SK-N-MC (cell line): ENCODE results near the gene MGMT.

ENCODE experiments used
- DNase-seq: peaks from one replicate; pipeline ENCODE4 v3.0.0-alpha.2; 2011; ENCODE audit warnings: low read depth, low spot score
- H3K27ac ChIP-seq: fragments of 200-600 bp; sonication (generic); 2 replicates; pipeline ENCODE4 v1.5.1; 2016; ENCODE audit warnings: mixed run types
- H3K36me3 ChIP-seq: fragments of 200-600 bp; sonication (generic); 2 replicates; pipeline ENCODE4 v1.6.1; 2017; ENCODE audit warnings: antibody characterized with exemption, low read length, mixed read lengths; ENCODE audit not compliant: insufficient read depth
- H3K4me3 ChIP-seq: fragments of 200-600 bp; sonication (generic); 2 replicates; pipeline ENCODE4 v1.5.1; 2016
- H3K9ac ChIP-seq: fragments of 200-600 bp; sonication (generic); 2 replicates; pipeline ENCODE4 v1.8.0; 2017; ENCODE audit warnings: mixed run types, mixed read lengths; ENCODE audit not compliant: insufficient read length
- H3K9me3 ChIP-seq: fragments of 200-600 bp; sonication (generic); 2 replicates; pipeline ENCODE4 v1.6.1; 2017; ENCODE audit warnings: low read depth, mild to moderate bottlenecking, antibody characterized with exemption, low read length, moderate library complexity, mixed read lengths
- EZH2 ChIP-seq: fragments of 200-600 bp; sonication (generic); IDR thresholded peaks from one replicate; pipeline ENCODE4 v1.6.1; 2017; ENCODE audit warnings: antibody characterized with exemption
- FOXP2 ChIP-seq: optimal IDR thresholded peaks from 2 replicates; pipeline ENCODE3; 2011; ENCODE audit warnings: mild to moderate bottlenecking, moderate library complexity; ENCODE audit not compliant: insufficient read depth; ENCODE audit errors: extremely low read length, control extremely low read depth
- POLR2AphosphoS5 ChIP-seq: IDR thresholded peaks from 2 replicates; pipeline ENCODE4 v1.6.1; 2012; ENCODE audit warnings: mild to moderate bottlenecking, low read depth, low read length, borderline replicate concordance

The MGMT gene

GRCh38 chr10:129771991-129772431 lies 305.0 kb downstream of the MGMT start:
- Histone ChIP-seq H3K9ac (no peak overlapping the region), H3K36me3 (no peaks in the 10 kb centered on the region), H3K27ac (no peak overlapping the region), H3K9me3 (no peaks in the 10 kb centered on the region), H3K4me3 (no peak overlapping the region)
- DNase-seq: no peak
- TF ChIP-seq POLR2AphosphoS5: no peak
- TF ChIP-seq FOXP2: no peak
- TF ChIP-seq EZH2: no peak

DNA sequence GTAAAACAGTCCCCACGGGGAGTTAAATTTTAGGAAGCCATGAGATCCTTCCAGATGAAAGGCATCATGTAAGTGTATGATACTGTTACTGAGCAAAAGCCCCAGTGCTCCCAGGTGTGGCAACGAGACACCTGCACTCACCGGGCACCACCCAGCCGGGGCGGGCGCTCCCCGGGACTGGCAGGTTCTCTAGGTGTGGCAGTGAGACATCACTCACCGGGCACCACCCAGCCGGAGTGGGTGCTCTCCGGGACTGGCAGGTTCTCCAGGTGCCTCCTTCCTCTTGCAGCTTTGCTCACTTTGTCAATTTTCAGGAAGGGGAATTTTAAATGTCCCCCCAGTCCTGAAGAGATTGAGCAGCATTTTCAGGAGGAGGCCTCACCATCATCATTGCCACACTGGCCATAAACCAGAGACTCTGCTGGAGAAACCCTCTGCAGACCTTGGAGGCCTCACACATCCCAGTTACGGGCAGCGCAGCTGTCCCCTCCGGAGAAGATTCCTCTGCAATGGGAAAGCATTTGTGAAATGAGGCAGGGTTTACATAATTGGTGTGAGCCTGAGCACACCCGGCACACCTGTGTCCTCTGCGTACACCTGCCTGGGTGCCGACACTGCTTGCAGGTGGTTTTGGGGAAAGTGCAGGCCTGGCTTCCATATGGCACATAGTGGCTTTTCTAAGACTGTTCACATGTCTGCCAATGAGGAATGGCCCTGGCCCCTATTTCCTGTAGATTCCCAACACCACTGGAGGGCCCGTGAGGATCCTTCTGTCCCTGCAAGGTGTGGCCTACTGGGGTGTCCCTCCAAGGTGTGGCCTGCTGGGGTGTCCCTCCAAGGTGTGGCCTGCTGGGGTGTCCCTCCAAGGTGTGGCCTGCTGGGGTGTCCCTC lies 305.7 kb downstream of the MGMT start:
- H3K4me3 ChIP-seq: no peak overlapping the region
- H3K9me3 ChIP-seq: no peaks in the 10 kb centered on the region
- H3K36me3 ChIP-seq: no peaks in the 10 kb centered on the region
- DNase-seq: no peak
- TF ChIP-seq FOXP2: no peak
- TF ChIP-seq POLR2AphosphoS5: no peak
- TF ChIP-seq EZH2: no peak
- no peak overlapping the region for H3K27ac ChIP-seq
- H3K9ac ChIP-seq: no peak overlapping the region

GRCh38 chr10:129773359-129773990 lies 306.4 kb downstream of the MGMT start:
- H3K27ac ChIP-seq: no peak overlapping the region
- no peaks in the 10 kb centered on the region for H3K36me3 ChIP-seq
- no peak overlapping the region for H3K4me3 ChIP-seq
- no peak for DNase-seq
- TF ChIP-seq POLR2AphosphoS5 (no peak), EZH2 (no peak), FOXP2 (no peak)
- no peaks in the 10 kb centered on the region for H3K9me3 ChIP-seq
- H3K9ac ChIP-seq: no peak overlapping the region

DNA sequence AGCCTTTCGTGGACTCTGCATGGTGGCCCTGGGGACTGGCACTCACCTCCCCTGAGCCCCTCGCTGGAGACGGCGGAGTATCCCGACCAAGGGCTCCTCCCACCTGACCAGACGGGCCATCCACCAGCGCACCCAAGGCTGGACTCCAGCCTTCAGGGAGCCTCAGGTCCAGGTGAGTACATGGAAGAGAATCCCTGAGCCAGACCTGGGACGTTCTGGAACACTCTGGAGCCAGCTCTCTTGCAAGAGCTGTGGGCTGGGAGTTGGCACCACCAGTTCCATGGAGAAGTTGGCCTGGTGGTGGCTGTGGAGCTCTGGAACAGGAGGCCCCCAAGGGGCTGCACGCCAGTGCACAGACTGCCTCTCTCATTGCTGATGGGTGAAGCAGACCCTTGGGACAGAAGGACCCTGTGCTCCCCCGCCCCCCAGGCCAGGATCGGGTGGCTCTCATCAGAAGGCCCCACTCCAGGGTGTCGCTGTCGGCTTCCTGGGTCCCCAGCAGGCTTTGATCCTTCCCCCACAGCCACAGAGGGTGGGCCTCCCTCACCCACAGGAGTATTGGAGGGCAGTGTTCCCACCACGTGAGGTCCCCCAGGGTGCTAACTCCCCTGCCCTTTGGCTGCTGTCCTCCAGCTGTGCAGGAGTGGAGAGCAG lies 307.2 kb downstream of the MGMT start:
- H3K36me3 ChIP-seq: no peaks in the 10 kb centered on the region
- H3K9ac ChIP-seq: no peak overlapping the region

DNA sequence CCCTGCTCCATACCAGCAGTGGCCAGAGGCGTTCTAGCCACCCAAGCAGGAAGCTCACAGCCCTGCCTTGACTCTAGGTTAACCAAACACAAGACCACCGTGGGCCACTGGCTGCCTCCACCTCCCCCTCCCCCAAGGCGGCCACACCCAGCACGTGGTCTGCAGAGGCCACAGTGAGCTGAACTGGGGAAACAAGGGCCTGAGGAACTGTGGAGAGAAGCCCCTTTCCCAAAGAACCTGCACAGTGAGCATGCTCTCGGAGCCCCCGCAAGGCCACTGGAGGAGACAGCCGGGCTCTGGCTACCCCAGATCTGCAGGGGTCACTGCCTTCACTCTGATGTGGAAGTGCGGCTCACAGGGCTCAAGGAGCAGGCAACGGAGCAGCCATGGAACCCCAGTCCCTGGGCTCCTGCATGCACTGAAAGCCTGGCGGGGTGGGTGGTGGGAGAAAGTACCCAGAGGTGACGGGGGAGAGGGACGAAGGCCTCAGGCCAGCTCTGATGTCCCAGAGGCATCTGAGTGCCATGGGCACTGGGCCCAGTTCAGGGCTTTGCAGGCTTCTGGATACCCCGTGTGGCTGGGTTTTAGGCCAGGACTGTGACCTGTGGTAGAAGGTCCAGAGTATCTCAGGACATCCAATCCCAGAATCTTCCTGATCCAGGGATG lies 307.8 kb downstream of the MGMT start:
- H3K4me3 ChIP-seq: no peak overlapping the region
- no peak for DNase-seq
- TF ChIP-seq FOXP2 (no peak), POLR2AphosphoS5 (no peak), EZH2 (no peak)
- no peak overlapping the region for H3K9ac ChIP-seq
- H3K9me3 ChIP-seq: no peaks in the 10 kb centered on the region
- no peak overlapping the region for H3K27ac ChIP-seq
- no peaks in the 10 kb centered on the region for H3K36me3 ChIP-seq

More for the DNA sequence above, 307.2 kb downstream of the MGMT start:
- H3K27ac ChIP-seq: no peak overlapping the region
- TF ChIP-seq FOXP2 (no peak), EZH2 (no peak), POLR2AphosphoS5 (no peak)
- H3K4me3 ChIP-seq: no peak overlapping the region
- no peak for DNase-seq
- no peaks in the 10 kb centered on the region for H3K9me3 ChIP-seq

- TF ChIP-seq POLR2AphosphoS5: no peak
- TF ChIP-seq FOXP2: no peak
- TF ChIP-seq EZH2: no peak
- no peak overlapping the region for H3K27ac ChIP-seq
- DNase-seq: no peak
- H3K4me3 ChIP-seq: no peak overlapping the region
- H3K9me3 ChIP-seq: no peaks in the 10 kb centered on the region
- H3K9ac ChIP-seq: no peak overlapping the region
- H3K36me3 ChIP-seq: no peaks in the 10 kb centered on the region
Observed at GRCh38 chr10:129775681-129776080, 308.6 kb downstream of the MGMT start.

GRCh38 chr10:129777687-129778086 lies 310.6 kb downstream of the MGMT start:
- Histone ChIP-seq H3K9ac (no peak overlapping the region), H3K36me3 (no peaks in the 10 kb centered on the region), H3K4me3 (no peak overlapping the region), H3K9me3 (no peaks in the 10 kb centered on the region), H3K27ac (no peak overlapping the region)
- no peak for DNase-seq
- TF ChIP-seq POLR2AphosphoS5 (no peak), FOXP2 (no peak), EZH2 (no peak)

- no peaks in the 10 kb centered on the region for H3K9me3 ChIP-seq
- H3K4me3 ChIP-seq: no peak overlapping the region
- no peak for TF ChIP-seq FOXP2
- no peak for TF ChIP-seq POLR2AphosphoS5
- TF ChIP-seq EZH2: no peak
- no peaks in the 10 kb centered on the region for H3K36me3 ChIP-seq
- no peak for DNase-seq
- no peak overlapping the region for H3K9ac ChIP-seq
- H3K27ac ChIP-seq: no peak overlapping the region
Observed at GRCh38 chr10:129778571-129778970, 311.5 kb downstream of the MGMT start.
